Neural progenitor cell (in vitro differentiated cells): ENCODE results near the gene ITGB3.

Experiments used
- CTCF ChIP-seq: fragments of 200-600 bp; sonication (generic); IDR thresholded peaks from 2 replicates; pipeline ENCODE4 v1.5.1; 2017; ENCODE audit warnings: antibody characterized with exemption, mild to moderate bottlenecking
- EZH2 ChIP-seq: fragments of 200-600 bp; sonication (generic); IDR thresholded peaks from 2 replicates; pipeline ENCODE4 v1.6.1; 2017; ENCODE audit warnings: antibody characterized with exemption, mild to moderate bottlenecking, moderate library complexity
- EZH2phosphoT487 ChIP-seq: fragments of 200-600 bp; sonication (generic); IDR thresholded peaks from 2 replicates; pipeline ENCODE4 v1.6.1; 2017; ENCODE audit warnings: antibody characterized with exemption

- TF ChIP-seq EZH2phosphoT487 (no peak), CTCF (no peak), EZH2 (no peak)
Observed at GRCh38 chr17:47304186-47304585, 50.6 kb downstream of the ITGB3 start.
